ENCODE data around the gene LRP1B.

Gene LRP1B

GRCh38 chr2:141068053-141068682, 1062.6 kb downstream of the LRP1B start:
- Histone ChIP-seq H3K36me3 (ENCODE audit: insufficient read depth, low read length) (no peaks in the 10 kb centered on the region), H3K27me3 (ENCODE audit: insufficient read depth, low read length, poor library complexity, severe bottlenecking) (no peaks in the 10 kb centered on the region), H3K4me3 (ENCODE audit: low read length, poor library complexity, severe bottlenecking) (no peak overlapping the region), H3K9me2 (replicated peaks; ENCODE audit: low read depth, low read length) (no peaks in the 10 kb centered on the region), H3K9me3 (ENCODE audit: insufficient read depth, low read depth, low read length) (no peaks in the 10 kb centered on the region), H2AFZ (ENCODE audit: low read length) (no peak overlapping the region), H3F3A (ENCODE audit: low read depth) (no peaks in the 10 kb centered on the region), H3K79me2 (ENCODE audit: insufficient read depth, low read length) (no peaks in the 10 kb centered on the region), H3K9ac (ENCODE audit: low read depth, low read length, poor library complexity, severe bottlenecking) (no peak overlapping the region), H3K4me2 (ENCODE audit: low read depth, low read length, poor library complexity, severe bottlenecking) (no peak overlapping the region), H4K20me1 (ENCODE audit: insufficient read depth, low read length, poor library complexity, severe bottlenecking) (no peaks in the 10 kb centered on the region), H3K4me1 (ENCODE audit: insufficient read depth, low read length, poor library complexity, severe bottlenecking) (no peaks in the 10 kb centered on the region)
- TF ChIP-seq CTCF (conservative IDR thresholded peaks at IDR 0.05; ENCODE audit: low read length) (no peak), EZH2phosphoT487 (IDR thresholded peaks at IDR 0.05; ENCODE audit: borderline replicate concordance) (no peak)

DNA sequence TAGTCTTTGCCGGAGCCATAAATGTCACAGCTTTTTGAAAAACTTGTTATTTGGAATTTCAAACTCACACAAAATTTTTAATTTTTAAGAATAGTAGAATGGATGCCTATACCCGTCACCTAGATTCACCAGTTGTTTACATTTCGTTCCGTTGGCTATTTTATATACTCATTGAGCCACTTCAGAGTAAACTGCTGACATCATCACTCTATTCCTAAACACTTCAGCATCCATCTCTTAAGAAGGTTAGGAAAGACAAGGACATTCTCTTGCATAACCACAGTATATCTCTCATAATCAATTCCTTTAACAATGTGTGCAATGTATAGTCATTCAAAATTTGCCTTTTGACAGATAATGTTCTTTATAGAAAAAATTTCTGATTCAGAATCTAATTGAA, 1065.8 kb downstream of the LRP1B start:
- H3K9me3 ChIP-seq (ENCODE audit: insufficient read depth, low read depth, low read length): no peaks in the 10 kb centered on the region
- H3K79me2 ChIP-seq (ENCODE audit: insufficient read depth, low read length): no peaks in the 10 kb centered on the region
- H3K4me3 ChIP-seq (ENCODE audit: low read length, poor library complexity, severe bottlenecking): no peak overlapping the region
- H3K4me2 ChIP-seq (ENCODE audit: low read depth, low read length, poor library complexity, severe bottlenecking): no peak overlapping the region
- H3K4me1 ChIP-seq (ENCODE audit: insufficient read depth, low read length, poor library complexity, severe bottlenecking): no peaks in the 10 kb centered on the region
- no peaks in the 10 kb centered on the region for H4K20me1 ChIP-seq (ENCODE audit: insufficient read depth, low read length, poor library complexity, severe bottlenecking)
- no peaks in the 10 kb centered on the region for H3F3A ChIP-seq (ENCODE audit: low read depth)
- no peaks in the 10 kb centered on the region for H3K27me3 ChIP-seq (ENCODE audit: insufficient read depth, low read length, poor library complexity, severe bottlenecking)
- no peaks in the 10 kb centered on the region for H3K9me2 ChIP-seq (replicated peaks; ENCODE audit: low read depth, low read length)
- no peaks in the 10 kb centered on the region for H3K36me3 ChIP-seq (ENCODE audit: insufficient read depth, low read length)
- H3K9ac ChIP-seq (ENCODE audit: low read depth, low read length, poor library complexity, severe bottlenecking): no peak overlapping the region
- TF ChIP-seq EZH2phosphoT487 (IDR thresholded peaks at IDR 0.05; ENCODE audit: borderline replicate concordance) (no peak), CTCF (conservative IDR thresholded peaks at IDR 0.05; ENCODE audit: low read length) (no peak)
- H2AFZ ChIP-seq (ENCODE audit: low read length): no peak overlapping the region

DNA sequence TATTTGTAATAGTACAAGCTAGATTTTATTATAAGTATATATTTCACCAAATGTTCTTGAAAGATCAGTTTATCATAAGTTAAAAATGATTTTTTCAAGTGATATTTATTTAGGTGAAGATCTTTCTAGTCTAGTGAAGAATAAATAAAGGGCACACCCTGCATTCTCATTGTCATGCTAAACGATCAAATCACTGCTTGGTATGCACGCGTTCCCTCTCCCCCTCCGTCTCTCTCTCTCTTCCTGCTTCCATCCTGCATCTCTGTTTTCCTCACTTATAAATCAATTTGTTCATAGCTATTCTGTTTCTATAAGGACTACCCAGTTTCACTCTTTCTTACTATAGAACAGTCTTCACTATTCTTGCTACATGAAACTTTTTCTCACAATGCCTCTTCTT, 1067.4 kb downstream of the LRP1B start:
- Histone ChIP-seq H3K79me2 (ENCODE audit: insufficient read depth, low read length) (no peaks in the 10 kb centered on the region), H3K9me2 (replicated peaks; ENCODE audit: low read depth, low read length) (no peaks in the 10 kb centered on the region), H2AFZ (ENCODE audit: low read length) (no peak overlapping the region), H3F3A (ENCODE audit: low read depth) (no peaks in the 10 kb centered on the region), H3K36me3 (ENCODE audit: insufficient read depth, low read length) (no peaks in the 10 kb centered on the region), H3K9ac (ENCODE audit: low read depth, low read length, poor library complexity, severe bottlenecking) (no peak overlapping the region), H3K4me2 (ENCODE audit: low read depth, low read length, poor library complexity, severe bottlenecking) (no peak overlapping the region), H4K20me1 (ENCODE audit: insufficient read depth, low read length, poor library complexity, severe bottlenecking) (no peaks in the 10 kb centered on the region), H3K4me3 (ENCODE audit: low read length, poor library complexity, severe bottlenecking) (no peak overlapping the region), H3K4me1 (ENCODE audit: insufficient read depth, low read length, poor library complexity, severe bottlenecking) (no peaks in the 10 kb centered on the region), H3K9me3 (ENCODE audit: insufficient read depth, low read depth, low read length) (no peaks in the 10 kb centered on the region), H3K27me3 (ENCODE audit: insufficient read depth, low read length, poor library complexity, severe bottlenecking) (no peaks in the 10 kb centered on the region)
- TF ChIP-seq EZH2phosphoT487 (IDR thresholded peaks at IDR 0.05; ENCODE audit: borderline replicate concordance) (no peak), CTCF (conservative IDR thresholded peaks at IDR 0.05; ENCODE audit: low read length) (no peak)
